Measurements from ENCODE around the gene HBZ.
"Not testable (repeated sequence)": the region's sequence is repeated elsewhere in the genome, so short reads cannot be mapped to it uniquely, and the experiment has no call there.

HBZ gene

GRCh38 chr16:152141-153128 is at the start of gene HBZ:
Gene HBZ, plus strand, starts transcription at chr16:152644. Its CDS starts 266 bp downstream, at chr16:152910.
- DNase-seq, result no peak

- DNase-seq, result no peak
These were observed 48.1 kb upstream of the HBZ start for GRCh38 chr16:104355-104754.

GRCh38 chr16:104928-105327 is 47.5 kb upstream of the HBZ start:
- DNase-seq, result no peak

GRCh38 chr16:105521-105920 is 46.9 kb upstream of the HBZ start:
- DNase-seq, result no peak

- peak; percentile 77 for DNase-seq
These were observed 45.7 kb upstream of the HBZ start for GRCh38 chr16:106623-107324.

- no peak for DNase-seq
These were observed 40.1 kb upstream of the HBZ start for GRCh38 chr16:112153-112840.

DNA sequence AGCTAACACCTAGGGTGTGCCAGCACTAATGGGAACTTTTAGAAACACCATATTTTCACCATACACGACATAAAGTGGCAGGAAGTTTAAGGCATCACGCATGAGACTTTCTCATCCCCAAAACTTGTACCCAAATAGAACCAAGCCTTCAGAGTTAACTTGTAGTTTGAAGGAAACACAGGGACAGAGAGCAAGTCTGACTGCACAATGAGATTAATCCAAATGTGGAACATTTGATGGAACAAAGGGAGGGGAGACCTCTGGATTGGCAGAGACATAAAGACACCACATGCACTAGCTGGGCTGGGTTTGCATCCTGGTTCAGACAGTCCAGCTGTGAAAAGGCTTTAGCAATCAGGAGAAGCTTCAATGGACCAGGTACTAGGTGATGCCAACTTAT is 38.1 kb upstream of the HBZ start:
- no peak for DNase-seq

DNA sequence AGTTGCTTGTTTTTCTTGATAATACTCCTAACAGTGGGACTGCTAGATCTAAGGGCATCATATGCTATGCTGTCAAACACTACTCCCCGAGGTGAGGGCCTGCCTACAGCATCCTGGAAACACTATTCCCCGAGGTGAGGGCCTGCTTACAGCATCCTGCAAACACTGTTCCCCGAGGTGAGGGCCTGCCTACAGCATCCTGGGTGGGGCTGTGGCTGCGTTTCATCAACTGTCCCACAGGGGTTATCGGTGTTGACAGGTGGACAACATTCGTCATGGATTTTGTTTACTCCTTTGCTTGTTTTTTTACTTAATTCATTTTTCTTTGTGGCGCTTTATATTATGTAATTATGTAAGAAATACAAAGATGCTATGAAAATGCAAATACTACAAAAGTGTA is 36.4 kb upstream of the HBZ start:
- DNase-seq, result no peak

GRCh38 chr16:117379-118365 is 34.8 kb upstream of the HBZ start:
- peak in 1 of 2 experiments; percentile 45 for DNase-seq

- no peak for DNase-seq
These were observed 33.6 kb upstream of the HBZ start for GRCh38 chr16:118857-119256.

DNA sequence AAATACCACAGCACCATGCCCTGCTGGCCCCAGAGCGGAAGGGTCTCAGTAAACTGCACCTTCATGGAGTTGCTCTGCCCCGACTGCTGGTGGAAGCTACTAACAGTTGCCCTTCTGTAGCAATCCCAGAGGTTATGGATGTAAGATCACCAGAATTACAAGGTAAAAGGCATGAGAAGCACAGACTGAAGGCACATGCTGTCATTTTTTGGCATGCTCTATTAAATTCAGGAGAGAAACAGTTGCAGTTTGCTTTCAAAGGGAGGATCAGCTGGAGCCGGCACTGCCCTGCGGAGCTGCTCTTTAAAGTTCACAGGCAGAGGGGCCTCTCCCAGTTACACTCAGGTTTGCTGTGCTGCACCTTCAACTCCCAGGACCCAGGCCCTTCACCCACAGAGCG is 33.1 kb upstream of the HBZ start:
- DNase-seq, result no peak

DNA sequence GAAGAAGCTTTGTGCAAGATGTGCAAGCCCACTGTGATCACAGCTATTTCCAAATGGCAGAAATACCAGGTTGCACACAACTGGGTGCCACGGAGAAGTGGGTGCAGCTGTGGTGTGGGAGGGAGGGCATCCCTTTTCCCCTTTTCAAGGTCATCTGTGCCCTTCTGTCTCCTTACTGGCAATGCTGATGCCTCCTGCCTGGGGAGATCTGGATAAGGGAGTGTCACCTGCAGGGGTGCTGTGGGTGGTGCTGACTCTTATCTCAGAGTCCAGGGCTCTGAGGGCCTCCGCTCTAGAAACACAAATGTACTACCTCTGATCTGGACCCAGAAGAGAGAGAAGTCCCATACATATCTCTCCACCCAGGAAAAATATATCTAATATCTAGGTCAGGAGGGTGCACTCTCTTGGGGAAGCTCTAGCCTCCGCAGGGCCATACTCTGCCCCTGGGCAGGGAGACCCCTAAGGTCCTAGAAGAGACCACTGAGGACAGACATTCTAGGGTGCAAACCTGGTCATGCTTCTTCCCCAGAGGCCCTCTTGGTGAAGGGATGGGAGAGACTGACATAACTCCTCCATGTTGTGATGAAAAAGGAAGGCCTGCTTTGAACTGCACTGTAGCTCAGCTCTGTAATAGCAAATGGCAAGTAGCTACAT is 32.5 kb upstream of the HBZ start:
- DNase-seq, result no peak

DNA sequence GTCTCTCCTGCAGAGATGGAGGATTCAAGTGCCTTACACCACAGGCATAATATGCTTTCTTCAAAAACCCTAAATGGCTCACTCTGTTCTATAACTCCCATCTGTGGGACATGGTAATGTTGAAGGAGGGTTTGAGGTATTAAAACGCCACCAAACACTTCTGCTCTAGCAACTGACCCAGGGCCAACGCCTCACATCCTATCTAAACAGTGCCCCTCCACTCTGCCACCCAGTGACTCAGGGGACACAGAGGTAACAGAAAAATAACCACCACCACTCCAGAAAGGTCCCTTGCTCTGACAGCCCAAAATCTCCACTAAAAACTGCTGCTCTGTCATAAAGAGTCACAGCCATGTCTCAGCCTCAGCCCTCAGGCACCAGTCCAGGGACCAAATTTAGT is 31.7 kb upstream of the HBZ start:
- no peak for DNase-seq

DNA sequence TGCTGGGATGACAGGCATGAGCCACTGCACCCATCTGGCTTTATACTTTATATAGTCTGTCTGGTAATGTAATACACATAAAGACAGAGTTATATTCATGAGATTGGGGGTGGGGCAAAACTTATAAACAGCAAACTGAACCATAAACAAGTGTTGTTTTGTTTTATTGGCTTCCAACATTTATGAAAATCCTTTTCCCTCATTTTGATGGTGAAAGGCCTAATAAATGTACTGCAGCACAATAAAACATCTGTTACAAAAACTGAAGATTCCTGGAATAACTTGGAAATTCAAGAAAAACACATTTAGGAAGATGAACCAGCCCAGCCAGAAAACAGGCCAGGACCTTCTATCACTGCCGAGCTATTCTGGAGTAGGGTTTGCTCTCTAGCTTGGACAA is 30.1 kb upstream of the HBZ start:
- DNase-seq, result no peak

- DNase-seq, result not testable (repeated sequence)
These were observed 28.7 kb upstream of the HBZ start for GRCh38 chr16:123558-124350.

DNA sequence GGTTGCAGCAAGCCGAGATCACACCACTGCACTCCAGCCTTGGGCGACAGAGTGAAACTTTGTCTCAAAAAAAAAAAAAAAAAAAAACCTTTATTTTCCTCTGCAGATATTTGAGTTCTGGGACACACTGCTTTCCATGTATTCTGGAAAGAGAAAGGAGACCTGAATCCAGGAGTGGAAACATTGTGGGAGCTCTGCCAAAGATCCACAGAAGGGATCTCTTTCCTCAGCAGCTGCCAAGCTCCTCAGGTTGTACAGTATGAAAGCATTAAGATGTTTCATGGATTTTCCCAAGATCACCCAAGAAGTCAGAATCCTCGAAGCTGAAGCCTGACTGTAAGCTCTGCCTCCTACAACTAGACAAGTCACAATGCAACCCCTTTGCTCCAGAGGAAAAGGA is 27.4 kb upstream of the HBZ start:
- no peak for DNase-seq

DNA sequence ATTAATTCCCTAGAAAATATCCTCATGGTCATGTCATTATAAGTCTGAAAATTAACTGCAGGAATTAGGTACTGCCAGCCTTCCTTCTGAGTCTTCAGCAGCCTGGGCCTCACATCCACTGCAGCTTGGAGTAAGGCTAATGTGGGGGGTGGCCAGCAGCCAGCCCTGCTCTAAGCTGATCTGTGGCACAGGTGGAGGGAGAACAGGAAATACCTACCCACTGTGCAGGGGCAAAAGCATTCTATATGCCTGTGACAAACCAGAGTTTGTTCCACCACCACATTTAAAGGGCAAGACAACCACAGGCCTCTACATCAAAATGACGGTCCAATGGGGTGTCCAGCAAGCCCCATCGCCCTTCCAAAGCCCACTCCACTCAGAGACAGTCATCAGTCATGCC is 23.4 kb upstream of the HBZ start:
- DNase-seq, result no peak

- DNase-seq, result no peak
These were observed 21.8 kb upstream of the HBZ start for GRCh38 chr16:130533-131173.

GRCh38 chr16:132120-132519 is 20.3 kb upstream of the HBZ start:
- DNase-seq, result no peak

DNA sequence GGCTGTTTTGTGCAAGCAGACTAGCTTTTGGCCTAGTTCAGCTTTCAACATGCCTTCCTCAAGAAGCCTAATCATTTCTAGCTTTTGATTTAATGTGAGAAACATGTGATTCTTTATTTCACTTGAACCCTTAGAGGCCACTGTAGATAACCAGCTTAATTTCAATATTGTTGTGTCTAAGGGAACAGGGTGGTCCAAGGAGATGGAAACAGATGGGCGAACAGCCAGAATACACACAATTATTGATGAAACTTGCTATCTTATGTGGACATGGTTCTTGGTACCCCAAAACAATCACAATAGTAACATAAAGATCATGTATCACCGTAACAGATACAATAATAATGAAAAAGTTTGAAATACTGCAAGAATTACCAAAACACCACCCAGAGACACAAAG is 18.7 kb upstream of the HBZ start:
- no peak for DNase-seq

Data from NCI-H1930 (cell line).